Thymus (tissue), 11 donors: ENCODE results near the gene GPR15. TPM values are rescaled to one million over a fixed set of nuclear protein-coding genes. Genes with fewer than 3 reads are reported as not detected.
A peak's percentile ranks its signal among the peaks of the same experiment; 100 is the strongest.

ENCODE experiments used
- DNase-seq, 9 donors: peaks; one replicate each; pipeline ENCODE4 v3.0.0-alpha.2; 2013; ENCODE audit warnings: low spot score in 9 of 9, low read depth in 6 of 9, missing footprints in 1 of 9
- H3K27ac ChIP-seq, 2 donors: one replicate each; pipeline ENCODE4 v1.5.1; 2013; ENCODE audit warnings: control low read depth in 1 of 2, low read depth in 1 of 2, low read length in 1 of 2, mild to moderate bottlenecking in 1 of 2, moderate library complexity in 1 of 2
- H3K27me3 ChIP-seq, 2 donors: one replicate each; pipeline ENCODE4 v1.5.1; 2013; ENCODE audit warnings: low read length in 1 of 2; ENCODE audit not compliant: control insufficient read depth in 2 of 2, insufficient read depth in 1 of 2
- H3K36me3 ChIP-seq, 2 donors: one replicate each; pipeline ENCODE4 v1.5.1; 2013; ENCODE audit warnings: low read length in 1 of 2, mild to moderate bottlenecking in 1 of 2, moderate library complexity in 1 of 2; ENCODE audit not compliant: control insufficient read depth in 2 of 2, insufficient read depth in 2 of 2
- H3K4me1 ChIP-seq, 2 donors: one replicate each; pipeline ENCODE4 v1.5.1; 2013; ENCODE audit warnings: low read length in 2 of 2; ENCODE audit not compliant: control insufficient read depth in 2 of 2, insufficient read depth in 2 of 2
- H3K4me3 ChIP-seq, 2 donors: one replicate each; pipeline ENCODE4 v1.5.1; 2013; ENCODE audit warnings: low read length in 2 of 2, control low read depth in 1 of 2, mild to moderate bottlenecking in 1 of 2
- H3K9me3 ChIP-seq, 2 donors: one replicate each; pipeline ENCODE4 v1.5.1; 2013; ENCODE audit warnings: low read length in 1 of 2, mild to moderate bottlenecking in 1 of 2; ENCODE audit not compliant: control insufficient read depth in 2 of 2, insufficient read depth in 1 of 2
- WGBS: extraction: QIAGEN DNeasy Blood & Tissue Kit; methylation state at CpG from one replicate; pipeline ENCODE4 v1.1.7; 2013; 5-methylcytosine and 5-hydroxymethylcytosine counted together
- polyA plus RNA-seq: library from polyadenylated mRNA; stranded (reverse); fragments of 200-250 nt; gene quantifications from one replicate; pipeline ENCODE4 v1.2.3, GENCODE V29; 2013
- total RNA-seq: library from RNA; stranded (reverse); fragments of 120-200 nt; gene quantifications from one replicate; pipeline ENCODE4 v1.2.4, GENCODE V29; 2013
- donor health status: healthy.

GPR15 gene
- total and polyA plus RNA-seq, 2 donors, result 0.47 to 1.0 TPM

DNA sequence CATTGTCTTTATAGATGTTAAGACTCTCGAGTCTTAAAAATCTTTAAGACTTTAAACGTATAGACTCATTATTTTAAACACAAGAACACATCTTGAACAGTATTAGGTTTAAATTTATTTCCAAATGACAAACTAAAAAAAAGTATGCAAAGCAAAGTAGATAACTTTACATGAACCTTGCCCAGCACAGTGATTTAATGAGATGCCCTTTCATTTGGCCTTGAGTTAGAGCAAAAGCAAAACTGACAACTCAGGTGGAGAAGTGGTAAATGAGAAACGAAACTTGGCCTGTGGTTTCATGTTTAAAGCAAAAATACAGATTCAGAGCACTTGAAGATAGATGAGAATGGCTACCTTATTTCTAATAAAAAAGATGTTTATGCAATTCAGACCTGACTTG is 8.6 kb downstream of the GPR15 start:
- Histone ChIP-seq H3K36me3 (no peaks in the 10 kb centered on the region), H3K9me3 (no peaks in the 10 kb centered on the region), H3K27me3 (no peaks in the 10 kb centered on the region), H3K4me3 (no peak overlapping the region), H3K4me1 (no peaks in the 10 kb centered on the region), H3K27ac (no peak overlapping the region)
- peak in 1 of 9 donors; percentile 35 for DNase-seq
- WGBS, result 78% methylated on average over 3 of the region's 3 CpGs

DNA sequence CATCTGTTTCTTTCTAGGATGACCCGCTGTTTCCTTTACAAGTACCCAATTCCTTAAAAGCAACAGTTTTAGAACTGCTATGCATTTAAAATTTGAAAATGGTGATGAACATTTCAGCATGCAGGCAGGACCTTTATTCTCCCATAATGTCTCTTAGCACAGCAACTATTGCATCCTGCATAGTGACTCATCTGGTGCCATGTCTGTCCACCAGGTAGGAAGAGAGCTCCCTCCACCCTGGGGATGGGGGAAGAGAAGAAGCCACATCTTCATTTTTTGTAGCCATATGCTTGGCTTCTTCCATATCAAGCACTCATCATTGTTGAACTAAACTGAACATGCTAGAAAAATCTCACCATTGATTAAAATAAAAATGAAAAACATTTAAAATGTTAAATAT is 9.9 kb downstream of the GPR15 start:
- no peaks in the 10 kb centered on the region for H3K27me3 ChIP-seq
- H3K36me3 ChIP-seq, result no peaks in the 10 kb centered on the region
- WGBS, result 99% methylated on average over 1 of the region's 1 CpG
- no peak overlapping the region for H3K27ac ChIP-seq
- no peak for DNase-seq
- no peak overlapping the region for H3K4me3 ChIP-seq
- H3K9me3 ChIP-seq, result no peaks in the 10 kb centered on the region
- no peaks in the 10 kb centered on the region for H3K4me1 ChIP-seq

DNA sequence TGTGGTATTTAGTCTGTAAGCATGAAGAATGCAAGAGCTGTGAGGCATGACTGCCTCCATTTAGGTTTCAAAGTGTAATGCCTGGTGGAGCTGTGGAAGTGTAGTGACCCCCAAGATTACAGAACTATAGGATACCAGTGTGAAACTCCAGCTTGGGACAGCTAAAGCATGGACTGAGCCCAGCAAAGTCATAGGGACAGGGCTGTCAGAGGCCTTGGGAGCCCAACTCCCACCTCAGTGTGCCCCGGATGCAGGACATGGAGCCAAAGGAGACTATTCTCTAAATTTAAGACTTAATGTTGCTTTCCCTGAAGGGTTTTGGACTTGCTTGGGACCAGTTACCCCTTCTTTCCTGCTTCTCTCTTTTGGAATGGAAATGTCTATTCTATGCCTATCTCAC is 10.8 kb downstream of the GPR15 start:
- DNase-seq, result no peak
- no peak overlapping the region for H3K27ac ChIP-seq
- no peak overlapping the region for H3K4me3 ChIP-seq
- H3K27me3 ChIP-seq, result no peaks in the 10 kb centered on the region
- H3K4me1 ChIP-seq, result no peaks in the 10 kb centered on the region
- WGBS, result 98% methylated on average over 1 of the region's 1 CpG
- no peaks in the 10 kb centered on the region for H3K36me3 ChIP-seq
- no peaks in the 10 kb centered on the region for H3K9me3 ChIP-seq

DNA sequence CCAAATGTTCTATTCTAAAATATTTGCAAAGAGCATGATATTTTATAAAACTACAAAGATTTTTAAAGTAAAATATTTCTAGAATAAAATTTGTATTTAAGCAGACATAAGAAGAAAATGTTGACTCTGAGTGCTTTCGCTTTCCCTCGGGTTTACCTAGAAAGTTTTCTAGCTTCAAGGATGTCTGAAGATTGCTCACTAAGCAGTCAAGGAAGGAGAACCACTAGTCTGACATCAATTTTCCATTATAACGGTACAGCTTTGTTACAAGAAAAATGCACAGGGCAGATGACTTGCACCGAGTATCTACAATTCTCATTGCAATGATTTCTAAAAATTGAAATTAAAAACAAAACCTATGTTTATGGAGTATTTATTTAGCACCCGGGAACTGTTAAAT is 14.2 kb downstream of the GPR15 start:
- Histone ChIP-seq H3K36me3 (no peaks in the 10 kb centered on the region), H3K4me1 (no peaks in the 10 kb centered on the region), H3K27me3 (no peaks in the 10 kb centered on the region), H3K9me3 (no peaks in the 10 kb centered on the region), H3K27ac (no peak overlapping the region), H3K4me3 (no peak overlapping the region)
- no peak for DNase-seq
- WGBS, result 89% methylated on average over 5 of the region's 5 CpGs

GRCh38 chr3:98548544-98548943 is 16.8 kb downstream of the GPR15 start:
- Histone ChIP-seq H3K9me3 (no peaks in the 10 kb centered on the region), H3K4me1 (no peaks in the 10 kb centered on the region), H3K36me3 (no peaks in the 10 kb centered on the region), H3K27me3 (no peaks in the 10 kb centered on the region), H3K27ac (no peak overlapping the region), H3K4me3 (no peak overlapping the region)
- DNase-seq, result no peak
- 95% methylated on average over 5 of the region's 5 CpGs for WGBS

DNA sequence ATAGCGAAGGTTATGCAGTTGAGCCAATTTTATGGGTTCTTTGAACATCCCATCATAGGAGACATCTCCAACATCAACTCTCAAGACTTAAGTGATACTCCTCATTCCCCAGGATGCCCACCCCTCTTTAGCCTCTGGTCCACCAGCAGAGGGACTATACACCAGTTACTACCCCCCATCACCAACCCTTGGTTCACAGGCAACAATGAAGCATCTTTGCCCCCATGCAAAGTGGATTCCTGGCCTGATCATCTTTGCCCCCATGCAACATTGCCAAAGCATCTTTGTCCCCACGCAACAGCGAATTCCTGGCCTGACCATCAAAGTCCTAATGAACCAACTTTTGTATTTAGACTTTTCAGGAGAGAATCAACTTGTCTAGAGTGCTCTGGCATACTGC is 19.1 kb downstream of the GPR15 start:
- no peaks in the 10 kb centered on the region for H3K4me1 ChIP-seq
- 96% methylated on average over 3 of the region's 3 CpGs for WGBS
- H3K4me3 ChIP-seq, result no peak overlapping the region
- DNase-seq, result no peak
- no peaks in the 10 kb centered on the region for H3K36me3 ChIP-seq
- no peaks in the 10 kb centered on the region for H3K27me3 ChIP-seq
- no peaks in the 10 kb centered on the region for H3K9me3 ChIP-seq
- no peak overlapping the region for H3K27ac ChIP-seq

- Histone ChIP-seq H3K4me1 (no peaks in the 10 kb centered on the region), H3K9me3 (no peaks in the 10 kb centered on the region), H3K27ac (no peak overlapping the region), H3K36me3 (no peaks in the 10 kb centered on the region), H3K4me3 (no peak overlapping the region), H3K27me3 (no peaks in the 10 kb centered on the region)
- WGBS, result 98% methylated on average over 2 of the region's 2 CpGs
- DNase-seq, result no peak
Measured at GRCh38 chr3:98551236-98551635, 19.5 kb downstream of the GPR15 start.

DNA sequence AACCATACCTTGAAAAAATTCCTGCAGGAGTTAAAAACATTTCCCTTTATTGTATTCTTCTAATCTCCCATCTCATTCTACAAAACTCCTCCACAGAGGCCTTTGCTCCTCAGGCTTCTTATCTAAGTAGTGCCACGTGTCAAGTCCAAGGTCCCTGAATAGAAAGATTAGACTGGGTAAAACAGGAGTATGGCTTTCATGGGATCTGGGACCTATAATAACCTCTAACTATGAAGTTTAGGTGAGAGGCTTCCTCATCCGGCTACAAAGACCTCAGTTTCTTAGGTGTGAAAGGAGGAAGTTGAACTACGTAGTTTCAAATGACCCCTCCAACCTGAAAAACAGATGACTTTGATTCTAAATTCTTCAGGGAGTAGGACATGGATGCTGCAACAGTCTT is 20.0 kb downstream of the GPR15 start:
- no peaks in the 10 kb centered on the region for H3K4me1 ChIP-seq
- no peaks in the 10 kb centered on the region for H3K9me3 ChIP-seq
- H3K4me3 ChIP-seq, result no peak overlapping the region
- no peak for DNase-seq
- 92% methylated on average over 3 of the region's 3 CpGs for WGBS
- no peaks in the 10 kb centered on the region for H3K27me3 ChIP-seq
- no peak overlapping the region for H3K27ac ChIP-seq
- no peaks in the 10 kb centered on the region for H3K36me3 ChIP-seq

- Histone ChIP-seq H3K27me3 (no peaks in the 10 kb centered on the region), H3K4me3 (no peak overlapping the region), H3K27ac (no peak overlapping the region), H3K9me3 (no peaks in the 10 kb centered on the region), H3K36me3 (no peaks in the 10 kb centered on the region), H3K4me1 (no peaks in the 10 kb centered on the region)
- DNase-seq, result no peak
- WGBS, result 94% methylated on average over 4 of the region's 4 CpGs
Measured at GRCh38 chr3:98552232-98553020, 20.6 kb downstream of the GPR15 start.
